COLO829 (cell line): ENCODE results near the gene CARD19.
A peak's percentile ranks its signal among the peaks of the same experiment; 100 is the strongest.

Experiments used
- DNase-seq: peaks from one replicate; pipeline ENCODE4 v3.0.0; 2012; ENCODE audit warnings: low spot score

Gene CARD19

GRCh38 chr9:93064392-93065134, 31.5 kb upstream of the CARD19 start:
- no peak for DNase-seq

GRCh38 chr9:93065135-93065720, 30.8 kb upstream of the CARD19 start:
- no peak for DNase-seq

- no peak for DNase-seq
These were observed 28.9 kb upstream of the CARD19 start for GRCh38 chr9:93066978-93067603.

- no peak for DNase-seq
These were observed 27.1 kb upstream of the CARD19 start for GRCh38 chr9:93068956-93069355.

- peak; percentile 48 for DNase-seq
These were observed 24.6 kb upstream of the CARD19 start for GRCh38 chr9:93071464-93071863.

GRCh38 chr9:93072383-93072795, 23.6 kb upstream of the CARD19 start:
- no peak for DNase-seq

GRCh38 chr9:93076101-93076791, 19.8 kb upstream of the CARD19 start:
- no peak for DNase-seq

GRCh38 chr9:93076792-93077128, 19.3 kb upstream of the CARD19 start:
- no peak for DNase-seq

GRCh38 chr9:93077367-93077766, 18.6 kb upstream of the CARD19 start:
- no peak for DNase-seq

GRCh38 chr9:93077811-93078210, 18.2 kb upstream of the CARD19 start:
- no peak for DNase-seq

- DNase-seq = no peak
These were observed 16.6 kb upstream of the CARD19 start for GRCh38 chr9:93079371-93079770.

GRCh38 chr9:93080406-93080805, 15.6 kb upstream of the CARD19 start:
- DNase-seq = no peak

GRCh38 chr9:93081081-93081529, 14.9 kb upstream of the CARD19 start:
- no peak for DNase-seq

GRCh38 chr9:93081931-93082330, 14.1 kb upstream of the CARD19 start:
- DNase-seq = no peak

GRCh38 chr9:93082841-93083411, 13.1 kb upstream of the CARD19 start:
- no peak for DNase-seq

- DNase-seq = no peak
These were observed 12.2 kb upstream of the CARD19 start for GRCh38 chr9:93083592-93084470.

GRCh38 chr9:93084471-93084881, 11.5 kb upstream of the CARD19 start:
- DNase-seq = no peak

GRCh38 chr9:93085676-93086075, 10.3 kb upstream of the CARD19 start:
- no peak for DNase-seq

- DNase-seq = no peak
These were observed 9.4 kb upstream of the CARD19 start for GRCh38 chr9:93086447-93087224.

GRCh38 chr9:93087971-93088655, 7.9 kb upstream of the CARD19 start:
- DNase-seq = no peak
